Mucosa of descending colon (tissue), 3 donors: ENCODE measurements around the gene IGSF21. TPM values are rescaled to one million over a fixed set of nuclear protein-coding genes. Genes with fewer than 3 reads are reported as not detected.

Source experiments
- ATAC-seq: fragments of 200-7000 bp; cut with Tn5 transposase; one replicate; pipeline ENCODE4 v1.9.1; 2020; ENCODE audit warnings: mild to moderate bottlenecking, moderate library complexity
- DNase-seq, 3 donors: peaks; one replicate each; pipeline ENCODE4 v3.0.0-alpha.2; 2020
- H3K36me3 ChIP-seq: fragments of 200-600 bp; one replicate; pipeline ENCODE4 v1.8.0; 2021; ENCODE audit warnings: low read depth, mild to moderate bottlenecking
- H3K4me1 ChIP-seq: fragments of 200-600 bp; one replicate; pipeline ENCODE4 v1.8.0; 2021; ENCODE audit warnings: low read depth, mild to moderate bottlenecking
- H3K4me3 ChIP-seq: fragments of 200-600 bp; one replicate; pipeline ENCODE4 v1.8.0; 2021; ENCODE audit warnings: mild to moderate bottlenecking
- H3K9me3 ChIP-seq: fragments of 200-600 bp; one replicate; pipeline ENCODE4 v1.8.0; 2021; ENCODE audit warnings: mild to moderate bottlenecking
- CTCF ChIP-seq: fragments of 200-600 bp; IDR thresholded peaks from one replicate; pipeline ENCODE4 v1.8.0; 2022; ENCODE audit warnings: antibody characterized with exemption, mild to moderate bottlenecking
- intact Hi-C, 2 donors: fragments of 100-400 bp; cut with DNase I in 1 of 2; cut with micrococcal nuclease in 1 of 2; formaldehyde crosslinking; loops; one replicate each; pipeline versions ENCODE4 v1.11.0 to v1.11.1; 2022; cut with DNase I, micrococcal nuclease
- total RNA-seq, 3 donors: library from RNA; stranded (reverse); fragmentation: NEBNext Ultra II Directional in 2 of 3; extraction: Animal tissue kit (Norgen Biotek cat#: 25700) in 2 of 3; gene quantifications; one replicate each; pipeline versions ENCODE4 v1.2.1 to v1.2.4, GENCODE V29; 2021 to 2023
- donor health status: DM: no; HTN: no; CAD: no; lungs with moderate emphysema.
- donor health status: DM: no; HTN: no; CAD: no.
- donor health status: DM: no; HTN: yes; CAD: no.

IGSF21 gene
- total RNA-seq, 3 donors from 2014 or later: 0.70 to 1.4 (median 0.96) TPM

- DNase-seq: no peak
- no peak overlapping the region for H3K4me3 ChIP-seq
- intact Hi-C loops: no loop called here
- no peaks in the 10 kb centered on the region for H3K4me1 ChIP-seq
- ATAC-seq: no peak
- no peaks in the 10 kb centered on the region for H3K9me3 ChIP-seq
- TF ChIP-seq CTCF: no peak
- H3K36me3 ChIP-seq: no peaks in the 10 kb centered on the region
Measured at GRCh38 chr1:18174037-18174436, 66.4 kb downstream of the IGSF21 start.

DNA sequence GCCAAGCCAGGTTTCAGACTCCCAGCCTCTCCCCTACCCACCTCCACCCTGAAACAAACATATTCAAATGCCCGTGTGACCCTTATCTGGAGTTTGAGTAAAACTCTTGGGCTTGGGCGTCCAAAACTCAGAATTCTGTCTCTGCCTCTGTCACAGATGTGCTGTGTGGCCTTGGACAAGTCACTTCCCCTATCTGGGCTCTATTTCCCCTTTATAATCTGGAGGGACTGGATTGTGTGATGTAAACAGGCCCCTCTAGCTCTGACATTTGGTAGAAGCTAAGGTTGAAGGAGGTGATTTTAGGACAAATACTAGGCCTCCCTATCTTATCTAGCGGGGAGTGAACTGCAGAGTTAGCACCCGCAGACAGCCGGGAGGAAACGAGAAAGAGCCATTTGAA lies 67.5 kb downstream of the IGSF21 start:
- no peak for TF ChIP-seq CTCF
- no peak for ATAC-seq
- no peak overlapping the region for H3K4me3 ChIP-seq

DNA sequence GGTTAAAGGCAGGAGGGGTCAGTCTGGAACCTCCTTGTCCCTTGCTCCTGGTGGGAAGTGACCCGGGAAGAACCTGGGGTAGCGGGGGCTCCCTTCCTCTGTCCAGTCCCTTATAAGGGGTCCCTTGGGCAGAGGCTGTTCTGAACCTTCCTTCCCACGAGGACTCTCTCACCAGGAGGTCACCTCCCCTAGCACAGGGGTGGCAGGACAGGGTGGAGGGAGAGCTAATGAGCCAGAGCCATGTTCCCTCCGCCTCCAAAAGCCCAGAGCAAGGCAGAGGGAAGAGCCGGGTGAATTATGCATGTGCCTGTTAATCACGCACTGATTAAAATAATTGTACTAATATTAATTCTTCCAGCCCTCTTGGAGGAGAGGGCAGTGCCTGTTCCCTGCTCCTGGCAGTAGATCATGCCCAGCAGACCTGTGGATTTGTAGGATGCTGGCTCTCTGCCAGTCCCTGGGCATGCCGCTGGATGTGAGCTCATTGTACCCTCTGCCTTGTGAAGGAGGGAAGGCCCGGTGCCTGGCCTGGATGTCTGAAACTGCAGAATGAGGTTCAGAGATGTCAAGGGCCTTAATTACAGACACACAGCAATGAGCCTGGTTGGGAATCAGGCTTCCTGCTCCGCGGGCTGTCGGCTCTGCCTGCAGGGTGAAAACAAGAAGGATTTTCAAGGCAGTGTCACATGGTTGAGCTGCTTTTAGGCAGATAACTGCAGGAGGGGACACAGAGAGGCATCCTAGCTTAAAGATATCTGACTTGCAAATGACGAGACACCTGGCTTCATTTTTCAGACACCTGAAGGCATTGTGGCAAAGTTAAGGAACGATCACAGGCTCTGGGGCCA lies 68.2 kb downstream of the IGSF21 start:
- Histone ChIP-seq H3K4me1 (no peaks in the 10 kb centered on the region), H3K4me3 (no peak overlapping the region), H3K36me3 (no peaks in the 10 kb centered on the region), H3K9me3 (no peaks in the 10 kb centered on the region)
- intact Hi-C loops: no loop called here
- ATAC-seq (no peak), DNase-seq (no peak)
- TF ChIP-seq CTCF: no peak

More for the DNA sequence above, 67.5 kb downstream of the IGSF21 start:
- no peaks in the 10 kb centered on the region for H3K9me3 ChIP-seq
- no peaks in the 10 kb centered on the region for H3K36me3 ChIP-seq
- no peaks in the 10 kb centered on the region for H3K4me1 ChIP-seq
- DNase-seq: no peak
- intact Hi-C loops: no loop called here

- H3K9me3 ChIP-seq: no peaks in the 10 kb centered on the region
- no peaks in the 10 kb centered on the region for H3K4me1 ChIP-seq
- no peaks in the 10 kb centered on the region for H3K36me3 ChIP-seq
- H3K4me3 ChIP-seq: no peak overlapping the region
- DNase-seq (no peak), ATAC-seq (no peak)
- intact Hi-C loops: no loop called here
- TF ChIP-seq CTCF: no peak
Measured at GRCh38 chr1:18176619-18177018, 69.0 kb downstream of the IGSF21 start.

GRCh38 chr1:18178111-18178510 lies 70.5 kb downstream of the IGSF21 start:
- H3K4me3 ChIP-seq: no peak overlapping the region
- no peaks in the 10 kb centered on the region for H3K36me3 ChIP-seq
- TF ChIP-seq CTCF: no peak
- H3K4me1 ChIP-seq: no peaks in the 10 kb centered on the region
- no peaks in the 10 kb centered on the region for H3K9me3 ChIP-seq
- ATAC-seq: no peak
- DNase-seq: no peak
- intact Hi-C loops: no loop called here
